HEK293T (cell line): ENCODE data around the gene TIMMDC1.
A peak's percentile ranks its signal among the peaks of the same experiment; 100 is the strongest.

ENCODE experiments used
- CTBP1 ChIP-seq: fragments of 450-650 bp; IDR thresholded peaks from 2 replicates; pipeline ENCODE4 v1.6.1; 2016; ENCODE audit warnings: borderline replicate concordance
- ELF4 ChIP-seq: fragments of 450-650 bp; IDR thresholded peaks from 2 replicates; pipeline ENCODE4 v1.6.1; 2017; ENCODE audit warnings: antibody characterized with exemption
- FOXA1 ChIP-seq: fragments of 450-650 bp; IDR thresholded peaks from 2 replicates; pipeline ENCODE4 v1.6.1; 2016; ENCODE audit warnings: mild to moderate bottlenecking
- FOXK2 ChIP-seq: fragments of 450-650 bp; IDR thresholded peaks from 2 replicates; pipeline ENCODE4 v1.6.1; 2016; ENCODE audit warnings: mild to moderate bottlenecking
- FOXM1 ChIP-seq: fragments of 450-650 bp; IDR thresholded peaks from 2 replicates; pipeline ENCODE4 v1.6.1; 2017; ENCODE audit warnings: mild to moderate bottlenecking, borderline replicate concordance
- L3MBTL2 ChIP-seq: fragments of 450-650 bp; conservative IDR thresholded peaks from 2 replicates; pipeline ENCODE4 v1.6.1; 2016; ENCODE audit warnings: mild to moderate bottlenecking
- SP1 ChIP-seq: fragments of 450-650 bp; IDR thresholded peaks from 2 replicates; pipeline ENCODE4 v1.6.1; 2017
- SUZ12 ChIP-seq: fragments of 450-650 bp; IDR thresholded peaks from 2 replicates; pipeline ENCODE4 v1.6.1; 2016; ENCODE audit warnings: mild to moderate bottlenecking
- TARDBP ChIP-seq: fragments of 450-650 bp; IDR thresholded peaks from 2 replicates; pipeline ENCODE4 v1.6.1; 2016
- ZNF384 ChIP-seq: fragments of 450-650 bp; IDR thresholded peaks from 2 replicates; pipeline ENCODE4 v1.6.1; 2016
- TF ChIP-seq, protein P1 (sequence below): fragments of 450-650 bp; IDR thresholded peaks from 2 replicates; pipeline ENCODE4 v1.6.1; 2016

GRCh38 chr3:119498186-119499011, at the start of gene TIMMDC1:
- TF ChIP-seq L3MBTL2 (peak; percentile 40), ELF4 (peak; percentile 87), SP1 (no peak), TARDBP (no peak), FOXK2 (no peak), ZNF384 (no peak), CTBP1 (no peak), FOXA1 (no peak), SUZ12 (no peak), FOXM1 (no peak)
- TF ChIP-seq, protein P1, sequence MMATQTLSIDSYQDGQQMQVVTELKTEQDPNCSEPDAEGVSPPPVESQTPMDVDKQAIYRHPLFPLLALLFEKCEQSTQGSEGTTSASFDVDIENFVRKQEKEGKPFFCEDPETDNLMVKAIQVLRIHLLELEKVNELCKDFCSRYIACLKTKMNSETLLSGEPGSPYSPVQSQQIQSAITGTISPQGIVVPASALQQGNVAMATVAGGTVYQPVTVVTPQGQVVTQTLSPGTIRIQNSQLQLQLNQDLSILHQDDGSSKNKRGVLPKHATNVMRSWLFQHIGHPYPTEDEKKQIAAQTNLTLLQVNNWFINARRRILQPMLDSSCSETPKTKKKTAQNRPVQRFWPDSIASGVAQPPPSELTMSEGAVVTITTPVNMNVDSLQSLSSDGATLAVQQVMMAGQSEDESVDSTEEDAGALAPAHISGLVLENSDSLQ, result peak; percentile 45; the same call in 1 of the 2 replicates
